Brain microvascular endothelial cell (primary cell): ENCODE results near the gene FAM3D.

ENCODE experiments used
- DNase-seq: peaks from one replicate; pipeline ENCODE4 v3.0.0-alpha.2; 2020
- H3K27ac ChIP-seq: fragments of 250-450 bp; sonication (Bioruptor Pico); 2 replicates; pipeline ENCODE4 v1.5.1; 2020; ENCODE audit warnings: mild to moderate bottlenecking, moderate library complexity
- H3K27me3 ChIP-seq: fragments of 250-450 bp; sonication (Bioruptor Pico); replicated peaks from 2 replicates; pipeline ENCODE4 v1.5.1; 2020; ENCODE audit warnings: mild to moderate bottlenecking
- H3K36me3 ChIP-seq: fragments of 250-450 bp; sonication (Bioruptor Pico); replicated peaks from 2 replicates; pipeline ENCODE4 v1.5.1; 2020; ENCODE audit warnings: mild to moderate bottlenecking
- H3K4me3 ChIP-seq: 2 replicates; pipeline ENCODE4 v1.5.1; 2011; ENCODE audit warnings: low read depth, mild to moderate bottlenecking, control low read depth, low read length, moderate library complexity
- in situ Hi-C: cut with HindIII; loops from 2 replicates; pipeline ENCODE4 v1.10.0; 2017; ENCODE audit warnings: low sequenced_read_pairs, low pct_ligation_motif_present
- TF ChIP-seq, protein P1 (sequence below): IDR thresholded peaks from 2 replicates; pipeline ENCODE4 v1.5.1; 2011; ENCODE audit warnings: low read depth, mild to moderate bottlenecking, moderate library complexity, low read length, control low read depth, inconsistent platforms; ENCODE audit errors: missing control alignments

FAM3D gene

DNA sequence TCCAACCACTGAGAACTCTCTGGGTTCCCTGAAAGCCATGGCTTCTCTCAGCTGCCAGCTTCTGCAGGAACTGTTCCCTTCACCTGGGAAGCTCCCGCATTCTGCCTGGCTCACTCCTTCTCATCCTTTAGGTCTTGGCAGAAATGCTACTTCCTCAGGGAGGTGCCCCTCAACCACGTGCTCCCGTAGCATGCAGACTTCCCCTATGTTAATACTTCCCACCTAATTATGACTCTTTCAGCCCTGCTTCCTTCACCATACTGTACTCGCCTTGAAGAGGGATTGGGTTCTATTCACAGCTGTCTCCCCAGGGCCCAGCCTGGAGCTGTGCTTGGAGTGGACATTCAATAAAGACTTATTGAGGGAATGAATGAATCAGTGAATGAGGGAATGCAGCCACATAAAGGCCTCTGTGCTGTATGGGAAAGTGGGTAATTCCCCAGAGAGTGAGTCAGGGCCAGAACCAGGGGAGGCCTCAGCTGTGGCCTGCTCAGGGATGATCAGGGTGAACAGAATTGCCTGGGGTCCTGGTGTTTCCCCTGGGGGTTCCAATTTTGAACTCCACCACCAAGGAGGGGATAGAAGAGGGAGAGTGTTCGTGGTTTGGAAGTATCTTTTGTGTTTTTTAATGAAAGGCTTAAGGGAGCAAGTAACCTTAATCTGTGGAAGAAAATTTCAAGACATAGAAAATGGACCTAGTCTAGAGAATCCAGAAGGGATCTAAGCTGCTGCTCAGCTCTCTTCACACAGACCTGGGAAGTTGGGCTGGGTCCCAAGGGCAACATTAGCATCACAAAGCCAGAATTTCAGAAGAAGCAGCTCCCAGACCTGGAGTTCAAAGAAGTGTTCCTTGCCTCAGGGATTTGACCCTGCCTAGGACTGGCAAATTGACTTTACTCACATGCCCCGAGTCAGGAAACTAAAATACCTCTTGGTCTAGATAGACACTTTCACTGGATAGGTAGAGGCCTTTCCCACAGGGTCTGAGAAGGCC lies 74.8 kb downstream of the FAM3D start:
- Histone ChIP-seq H3K27ac (no peak overlapping the region), H3K36me3 (no peaks in the 10 kb centered on the region), H3K27me3 (peaks cover 13% of the 10 kb centered on the region), H3K4me3 (no peak overlapping the region)
- in situ Hi-C loops, result no loop called here
- DNase-seq, result peak; percentile 21
- TF ChIP-seq, protein P1, sequence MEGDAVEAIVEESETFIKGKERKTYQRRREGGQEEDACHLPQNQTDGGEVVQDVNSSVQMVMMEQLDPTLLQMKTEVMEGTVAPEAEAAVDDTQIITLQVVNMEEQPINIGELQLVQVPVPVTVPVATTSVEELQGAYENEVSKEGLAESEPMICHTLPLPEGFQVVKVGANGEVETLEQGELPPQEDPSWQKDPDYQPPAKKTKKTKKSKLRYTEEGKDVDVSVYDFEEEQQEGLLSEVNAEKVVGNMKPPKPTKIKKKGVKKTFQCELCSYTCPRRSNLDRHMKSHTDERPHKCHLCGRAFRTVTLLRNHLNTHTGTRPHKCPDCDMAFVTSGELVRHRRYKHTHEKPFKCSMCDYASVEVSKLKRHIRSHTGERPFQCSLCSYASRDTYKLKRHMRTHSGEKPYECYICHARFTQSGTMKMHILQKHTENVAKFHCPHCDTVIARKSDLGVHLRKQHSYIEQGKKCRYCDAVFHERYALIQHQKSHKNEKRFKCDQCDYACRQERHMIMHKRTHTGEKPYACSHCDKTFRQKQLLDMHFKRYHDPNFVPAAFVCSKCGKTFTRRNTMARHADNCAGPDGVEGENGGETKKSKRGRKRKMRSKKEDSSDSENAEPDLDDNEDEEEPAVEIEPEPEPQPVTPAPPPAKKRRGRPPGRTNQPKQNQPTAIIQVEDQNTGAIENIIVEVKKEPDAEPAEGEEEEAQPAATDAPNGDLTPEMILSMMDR, result no peak

DNA sequence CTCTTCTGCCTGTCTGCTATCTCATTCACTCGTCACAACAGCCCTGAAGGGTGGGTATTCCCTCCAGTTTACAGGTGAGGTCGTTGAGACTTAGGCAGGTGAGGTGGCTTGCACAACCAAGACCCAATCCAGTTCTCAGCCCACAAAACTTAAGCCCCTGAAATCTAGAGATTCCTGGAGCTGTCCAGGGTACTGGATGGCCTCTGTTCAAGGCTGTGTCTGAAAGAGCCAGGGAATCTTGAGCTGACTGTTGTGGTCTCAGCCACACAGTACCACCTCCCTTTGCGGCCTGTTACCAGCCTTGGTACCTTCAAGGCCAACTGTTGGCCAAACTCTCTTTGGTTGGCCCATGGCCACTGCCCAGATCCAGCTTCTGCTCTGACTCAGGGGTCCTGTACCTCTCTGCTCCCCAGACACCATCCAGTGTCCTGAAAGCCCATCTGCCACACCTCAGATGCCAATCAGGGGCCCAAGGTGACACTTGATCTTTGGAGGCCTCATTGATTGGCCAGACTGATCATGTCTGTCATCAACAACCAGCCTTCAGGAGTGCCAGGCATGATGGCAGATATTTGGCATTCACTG lies 78.5 kb downstream of the FAM3D start:
- DNase-seq, result no peak
- in situ Hi-C loops, result no loop called here

DNA sequence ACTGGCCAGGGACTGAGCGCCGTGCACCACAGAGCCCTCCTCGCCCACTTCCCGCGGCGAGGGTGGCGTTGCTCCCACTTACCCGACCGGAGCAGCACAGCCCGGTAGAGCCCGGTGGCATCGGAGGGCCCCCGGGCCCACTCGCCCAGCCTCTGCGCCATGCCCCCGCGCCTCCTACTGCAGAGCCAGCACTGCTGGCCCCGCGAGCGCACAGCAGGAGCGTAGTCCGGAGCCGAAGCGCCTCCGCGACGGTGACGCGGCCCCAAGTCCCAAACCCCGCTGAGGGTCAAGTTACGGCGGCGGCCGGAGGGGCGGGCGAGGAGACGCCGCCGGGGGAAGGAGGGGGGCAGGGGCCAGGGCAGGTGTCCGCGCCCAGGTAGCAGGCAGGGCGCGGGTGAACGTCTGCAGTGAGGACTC lies 79.8 kb downstream of the FAM3D start:
- no peak for DNase-seq
- TF ChIP-seq, protein P1, result no peak
- Histone ChIP-seq H3K4me3 (no peak overlapping the region), H3K27me3 (peaks cover 27% of the 10 kb centered on the region), H3K36me3 (no peaks in the 10 kb centered on the region), H3K27ac (no peak overlapping the region)
- in situ Hi-C loops, result no loop called here

More for the DNA sequence above, 78.5 kb downstream of the FAM3D start:
- H3K4me3 ChIP-seq, result no peak overlapping the region
- no peaks in the 10 kb centered on the region for H3K36me3 ChIP-seq
- peaks cover 27% of the 10 kb centered on the region for H3K27me3 ChIP-seq
- no peak overlapping the region for H3K27ac ChIP-seq
- TF ChIP-seq, protein P1, result no peak

DNA sequence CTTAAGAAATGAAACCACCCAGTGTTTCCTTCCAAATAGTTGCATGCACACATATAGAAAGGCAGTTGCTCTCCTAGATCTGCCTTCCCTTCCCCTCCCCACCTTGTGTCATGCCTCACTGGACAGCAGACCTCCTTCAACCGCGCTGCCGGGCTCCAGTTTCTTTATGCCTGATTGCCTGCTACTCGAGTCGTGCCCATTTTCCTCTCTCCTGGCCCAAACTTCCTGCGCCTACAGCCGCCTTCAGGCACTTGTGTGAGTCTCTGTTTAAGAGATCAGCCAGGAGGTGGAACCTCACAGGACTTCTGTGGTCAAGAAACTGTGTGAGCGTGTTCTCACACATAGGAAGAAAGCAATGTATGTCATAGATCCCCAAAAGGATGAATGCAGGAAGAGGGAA lies 80.6 kb downstream of the FAM3D start:
- Histone ChIP-seq H3K36me3 (no peaks in the 10 kb centered on the region), H3K27me3 (peaks cover 27% of the 10 kb centered on the region), H3K27ac (no peak overlapping the region), H3K4me3 (no peak overlapping the region)
- DNase-seq, result no peak
- in situ Hi-C loops, result no loop called here
- TF ChIP-seq, protein P1, result no peak

DNA sequence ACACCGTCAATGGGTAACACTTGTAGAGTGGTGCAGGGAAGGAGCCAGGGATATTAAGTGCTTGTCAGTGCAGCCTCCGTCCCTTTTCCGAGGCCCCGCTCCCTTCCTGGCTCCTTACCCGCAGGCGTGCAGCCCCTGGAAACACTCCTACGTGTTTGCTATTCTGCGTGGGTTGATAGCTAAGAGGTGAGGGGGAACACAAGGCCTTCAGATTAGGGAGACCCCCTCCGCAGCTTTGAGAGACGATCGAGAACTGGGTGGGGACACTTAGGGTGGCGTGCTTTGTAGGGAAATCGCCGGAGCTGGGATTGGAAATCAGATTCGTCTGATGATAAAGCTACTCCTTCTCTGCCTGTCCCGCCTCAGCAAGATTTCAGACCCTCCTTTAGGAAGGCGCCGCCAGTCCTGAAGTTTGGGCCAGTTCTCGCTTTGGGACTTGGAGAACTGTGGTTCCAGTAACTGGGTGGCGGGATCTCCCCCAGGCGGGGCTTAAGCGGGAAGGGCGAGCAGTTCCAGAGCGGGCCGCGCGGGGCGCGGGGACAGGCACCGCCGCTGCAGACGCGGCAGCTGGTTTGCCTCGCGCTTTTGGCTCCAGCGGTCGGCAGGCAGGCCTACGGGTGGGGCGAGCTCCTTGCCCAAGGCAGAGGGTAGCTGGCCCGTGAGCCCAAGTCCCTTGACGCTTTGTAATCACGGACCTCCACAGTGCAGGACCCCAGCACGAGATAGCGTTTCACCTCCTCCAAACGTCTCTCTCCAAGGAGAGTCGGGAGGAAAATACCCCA lies 81.4 kb downstream of the FAM3D start:
- peak; percentile 52 for DNase-seq
- Histone ChIP-seq H3K36me3 (no peaks in the 10 kb centered on the region), H3K27ac (no peak overlapping the region), H3K27me3 (peaks cover 27% of the 10 kb centered on the region), H3K4me3 (peak overlapping the region; percentile 63)
- in situ Hi-C loops, result no loop called here
- TF ChIP-seq, protein P1, result peak; percentile 76
